ENCODE measurements around the gene CANX. TPM values are rescaled to one million over a fixed set of nuclear protein-coding genes. Genes with fewer than 3 reads are reported as not detected.

CANX gene
- total and polyA plus RNA-seq, 2 of the 13 experiments (the other 11 are each of a cell fraction or from before 2014, with no cell fraction given): 477 to 680 TPM

- TF ChIP-seq SALL2 (CRISPR knock-in tag; IDR thresholded peaks at IDR 0.05) (no peak), EP300 (IDR thresholded peaks at IDR 0.05; ENCODE audit: low read depth in 2 of 2, low read length in 2 of 2) (peak; percentile 24 to 81; a peak in 3 of 4 replicates), EP300 (CRISPR knock-in tag; IDR thresholded peaks at IDR 0.05; ENCODE audit: borderline replicate concordance) (peak; percentile 16; the same call in 1 of the 2 replicates), NFIB (CRISPR knock-in tag; IDR thresholded peaks at IDR 0.05; ENCODE audit: borderline replicate concordance) (no peak), NPAS2 (CRISPR knock-in tag; IDR thresholded peaks at IDR 0.05; ENCODE audit: borderline replicate concordance) (no peak), ZNF143 (CRISPR knock-in tag; IDR thresholded peaks at IDR 0.05) (no peak), ZFP91 (CRISPR knock-in tag; IDR thresholded peaks at IDR 0.05; ENCODE audit: borderline replicate concordance) (peak; percentile 32; the same call in 1 of the 2 replicates), MBNL3 (CRISPR knock-in tag; conservative IDR thresholded peaks at IDR 0.05) (no peak), ZNF589 (CRISPR knock-in tag; conservative IDR thresholded peaks at IDR 0.05) (no peak), KLF11 (CRISPR knock-in tag; IDR thresholded peaks at IDR 0.05) (no peak), ZFP36 (IDR thresholded peaks at IDR 0.05; ENCODE audit: borderline replicate concordance, low read depth, low read length, partially characterized antibody) (no peak), SNRNP70 (IDR thresholded peaks at IDR 0.05; ENCODE audit: low read depth, low read length) (no peak), MED1 (CRISPR knock-in tag; IDR thresholded peaks at IDR 0.05) (peak; percentile 94), ZBTB1 (CRISPR knock-in tag; IDR thresholded peaks at IDR 0.05; ENCODE audit: borderline replicate concordance) (no peak), FOSL1 (CRISPR knock-in tag; IDR thresholded peaks at IDR 0.05; ENCODE audit: borderline replicate concordance) (no peak), CCAR2 (optimal IDR thresholded peaks at IDR 0.05; ENCODE audit: low read depth, low read length) (peak; percentile 82), ZHX2 (IDR thresholded peaks at IDR 0.05; ENCODE audit: low read depth) (no peak), ZHX2 (CRISPR knock-in tag; IDR thresholded peaks at IDR 0.05; ENCODE audit: borderline replicate concordance) (no peak), HNRNPUL1 (IDR thresholded peaks at IDR 0.05; ENCODE audit: low read depth, low read length) (no peak), RFX5 (IDR thresholded peaks at IDR 0.05; ENCODE audit: low read depth, low read length) (no peak), ZNF614 (CRISPR knock-in tag; IDR thresholded peaks at IDR 0.05; ENCODE audit: borderline replicate concordance) (peak; percentile 72; the same call in 1 of the 2 replicates)
Observed at GRCh38 chr5:179680014-179680779, 18.6 kb upstream of the CANX start (continued).

All from HepG2 (cell line).